Panc1 (cell line): ENCODE data around the gene MISP3.

Experiments
- POLR2AphosphoS5 ChIP-seq: IDR thresholded peaks from 2 replicates; pipeline ENCODE4 v1.6.1; 2012; ENCODE audit warnings: mild to moderate bottlenecking, low read depth, low read length, moderate library complexity
- TF ChIP-seq, protein P1 (sequence below): fragments of 450-650 bp; IDR thresholded peaks from 2 replicates; pipeline ENCODE4 v1.5.1; 2017; ENCODE audit warnings: mild to moderate bottlenecking
- TF ChIP-seq, protein P2 (sequence below), 2 experiments: IDR thresholded peaks; 2 replicates each; pipeline ENCODE4 v1.6.1; 2011 to 2012; ENCODE audit warnings: low read depth in 2 of 2, control low read depth in 1 of 2, low read length in 1 of 2, mild to moderate bottlenecking in 1 of 2, moderate library complexity in 1 of 2; ENCODE audit not compliant: insufficient read depth in 1 of 2

DNA sequence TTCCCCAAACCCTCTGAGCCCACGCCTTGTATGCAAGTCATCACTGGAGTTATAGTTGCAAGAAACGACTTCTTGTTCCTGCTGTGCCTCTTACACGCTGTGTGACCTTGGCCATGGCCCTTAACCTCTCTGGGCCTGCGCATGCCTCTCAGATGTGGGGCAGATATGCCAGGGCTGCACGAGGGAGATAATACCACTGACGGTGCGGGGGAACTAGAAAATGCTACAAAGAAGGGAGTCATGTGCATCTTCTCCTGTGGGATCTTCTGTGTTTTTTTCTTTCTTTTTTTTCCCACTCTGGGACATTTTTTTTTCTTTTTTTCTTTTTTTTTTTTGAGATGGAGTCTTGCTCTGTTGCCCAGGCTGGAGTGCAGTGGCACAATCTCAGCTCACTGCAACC lies 22.3 kb downstream of the MISP3 start:
- TF ChIP-seq, protein P1, sequence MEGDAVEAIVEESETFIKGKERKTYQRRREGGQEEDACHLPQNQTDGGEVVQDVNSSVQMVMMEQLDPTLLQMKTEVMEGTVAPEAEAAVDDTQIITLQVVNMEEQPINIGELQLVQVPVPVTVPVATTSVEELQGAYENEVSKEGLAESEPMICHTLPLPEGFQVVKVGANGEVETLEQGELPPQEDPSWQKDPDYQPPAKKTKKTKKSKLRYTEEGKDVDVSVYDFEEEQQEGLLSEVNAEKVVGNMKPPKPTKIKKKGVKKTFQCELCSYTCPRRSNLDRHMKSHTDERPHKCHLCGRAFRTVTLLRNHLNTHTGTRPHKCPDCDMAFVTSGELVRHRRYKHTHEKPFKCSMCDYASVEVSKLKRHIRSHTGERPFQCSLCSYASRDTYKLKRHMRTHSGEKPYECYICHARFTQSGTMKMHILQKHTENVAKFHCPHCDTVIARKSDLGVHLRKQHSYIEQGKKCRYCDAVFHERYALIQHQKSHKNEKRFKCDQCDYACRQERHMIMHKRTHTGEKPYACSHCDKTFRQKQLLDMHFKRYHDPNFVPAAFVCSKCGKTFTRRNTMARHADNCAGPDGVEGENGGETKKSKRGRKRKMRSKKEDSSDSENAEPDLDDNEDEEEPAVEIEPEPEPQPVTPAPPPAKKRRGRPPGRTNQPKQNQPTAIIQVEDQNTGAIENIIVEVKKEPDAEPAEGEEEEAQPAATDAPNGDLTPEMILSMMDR = no peak
- TF ChIP-seq POLR2AphosphoS5 = no peak
- TF ChIP-seq, protein P2, sequence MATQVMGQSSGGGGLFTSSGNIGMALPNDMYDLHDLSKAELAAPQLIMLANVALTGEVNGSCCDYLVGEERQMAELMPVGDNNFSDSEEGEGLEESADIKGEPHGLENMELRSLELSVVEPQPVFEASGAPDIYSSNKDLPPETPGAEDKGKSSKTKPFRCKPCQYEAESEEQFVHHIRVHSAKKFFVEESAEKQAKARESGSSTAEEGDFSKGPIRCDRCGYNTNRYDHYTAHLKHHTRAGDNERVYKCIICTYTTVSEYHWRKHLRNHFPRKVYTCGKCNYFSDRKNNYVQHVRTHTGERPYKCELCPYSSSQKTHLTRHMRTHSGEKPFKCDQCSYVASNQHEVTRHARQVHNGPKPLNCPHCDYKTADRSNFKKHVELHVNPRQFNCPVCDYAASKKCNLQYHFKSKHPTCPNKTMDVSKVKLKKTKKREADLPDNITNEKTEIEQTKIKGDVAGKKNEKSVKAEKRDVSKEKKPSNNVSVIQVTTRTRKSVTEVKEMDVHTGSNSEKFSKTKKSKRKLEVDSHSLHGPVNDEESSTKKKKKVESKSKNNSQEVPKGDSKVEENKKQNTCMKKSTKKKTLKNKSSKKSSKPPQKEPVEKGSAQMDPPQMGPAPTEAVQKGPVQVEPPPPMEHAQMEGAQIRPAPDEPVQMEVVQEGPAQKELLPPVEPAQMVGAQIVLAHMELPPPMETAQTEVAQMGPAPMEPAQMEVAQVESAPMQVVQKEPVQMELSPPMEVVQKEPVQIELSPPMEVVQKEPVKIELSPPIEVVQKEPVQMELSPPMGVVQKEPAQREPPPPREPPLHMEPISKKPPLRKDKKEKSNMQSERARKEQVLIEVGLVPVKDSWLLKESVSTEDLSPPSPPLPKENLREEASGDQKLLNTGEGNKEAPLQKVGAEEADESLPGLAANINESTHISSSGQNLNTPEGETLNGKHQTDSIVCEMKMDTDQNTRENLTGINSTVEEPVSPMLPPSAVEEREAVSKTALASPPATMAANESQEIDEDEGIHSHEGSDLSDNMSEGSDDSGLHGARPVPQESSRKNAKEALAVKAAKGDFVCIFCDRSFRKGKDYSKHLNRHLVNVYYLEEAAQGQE (IDR thresholded peaks at IDR 0.05; ENCODE audit: insufficient read depth in 1 of 2, low read depth in 2 of 2, low read length in 1 of 2) = no peak
